ENCODE measurements around the gene RBM18.

Gene RBM18

DNA sequence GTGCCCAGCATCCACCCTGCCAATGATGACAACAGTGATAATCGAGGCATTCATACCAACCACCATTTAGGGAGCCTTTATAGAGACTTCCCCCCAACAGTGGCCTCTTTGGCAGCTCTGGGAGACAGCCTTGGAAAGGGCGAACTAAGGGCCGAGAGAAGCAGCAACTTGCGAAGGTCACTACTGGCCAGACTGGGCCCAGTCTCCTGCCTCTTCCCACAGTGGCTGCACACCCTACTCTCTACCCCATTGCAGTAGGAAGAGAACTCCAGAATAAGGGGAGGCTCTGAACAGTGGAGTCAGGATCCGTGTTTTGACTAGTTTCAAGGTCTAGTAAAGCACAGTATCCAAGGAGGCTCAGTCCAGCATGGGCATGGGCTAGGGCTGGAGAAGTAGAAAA lies 41.2 kb downstream of the RBM18 start:
- DNase-seq (ENCODE audit: low read depth in 2 of 3, low spot score in 2 of 3), result no peak

DNA sequence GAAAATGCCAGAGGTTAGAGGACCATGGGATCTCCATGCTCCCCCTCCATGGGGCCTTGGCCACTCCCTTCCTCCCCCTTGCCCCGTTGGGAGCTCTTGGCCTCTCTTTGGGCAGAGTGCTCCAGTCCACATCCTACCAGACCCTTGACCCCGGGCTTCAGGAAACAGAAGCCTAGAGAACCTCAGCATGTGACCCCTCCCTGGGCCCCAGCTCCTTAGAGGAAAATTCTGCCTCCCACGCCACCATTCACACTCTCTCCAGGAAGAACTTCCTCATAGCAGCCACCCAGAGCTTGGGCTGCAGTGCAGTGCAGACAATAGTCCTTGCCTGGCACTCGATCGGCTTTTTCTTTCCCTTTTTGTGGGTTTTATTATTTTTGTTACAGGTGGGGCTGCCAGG lies 41.8 kb downstream of the RBM18 start:
- no peak for DNase-seq (ENCODE audit: low read depth in 2 of 3, low spot score in 2 of 3)

DNA sequence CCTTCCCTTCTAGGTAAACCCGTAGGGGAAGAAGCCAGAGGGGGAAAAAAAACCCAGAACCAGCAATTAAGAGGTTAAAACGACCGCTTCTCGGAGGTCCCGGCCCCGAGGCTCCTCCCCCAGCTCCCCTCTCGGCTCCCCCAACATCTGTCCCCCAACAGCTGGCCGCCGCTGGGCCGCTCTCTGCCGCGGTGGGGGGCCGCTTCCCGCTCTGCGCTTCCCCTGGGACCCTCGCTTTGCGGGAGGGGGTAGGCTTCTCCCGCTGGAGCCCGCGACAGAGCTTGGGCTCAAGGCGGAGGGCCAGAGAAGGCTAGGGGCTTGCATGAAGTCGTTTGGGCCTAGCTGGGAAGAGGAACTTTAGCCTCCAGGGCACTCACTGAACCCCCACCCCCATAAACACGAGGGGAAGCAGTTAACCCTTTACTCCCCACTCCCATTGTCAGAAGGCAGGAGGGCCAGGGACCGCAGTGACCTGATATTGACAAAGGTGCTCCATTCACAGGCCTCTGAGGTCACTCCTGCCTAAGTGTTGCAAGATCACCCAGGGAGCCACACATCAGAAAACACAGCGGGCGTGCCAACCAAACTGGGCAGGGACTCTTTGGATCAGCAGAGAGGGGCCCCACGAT lies 43.3 kb downstream of the RBM18 start:
- DNase-seq (ENCODE audit: low read depth in 2 of 3, low spot score in 2 of 3), result no peak

DNA sequence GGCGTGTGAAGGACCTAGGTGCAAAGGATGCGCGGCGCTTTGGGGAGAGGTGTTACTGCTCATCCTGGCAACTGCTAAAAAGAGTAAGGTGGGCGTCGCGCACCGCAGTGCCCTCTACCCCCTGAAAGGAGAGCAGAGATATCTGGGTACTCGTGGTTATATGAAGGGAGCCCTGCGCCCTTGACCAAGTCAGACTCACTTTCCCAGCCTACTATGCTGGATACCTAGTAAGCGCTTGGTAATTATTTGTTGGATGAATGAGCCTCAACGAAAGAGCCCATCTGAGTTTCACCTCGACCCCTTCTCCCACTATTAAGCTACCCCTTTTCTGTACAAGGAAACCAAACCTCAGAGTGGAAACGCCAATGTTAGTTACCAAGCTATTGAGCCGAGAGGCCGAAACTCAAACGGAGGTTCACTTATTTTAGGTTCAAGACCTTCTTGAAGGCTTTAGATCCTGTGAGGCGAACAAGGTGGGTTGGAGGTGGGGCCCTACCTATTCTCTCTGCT lies 43.9 kb downstream of the RBM18 start:
- no peak for DNase-seq (ENCODE audit: low read depth in 2 of 3, low spot score in 2 of 3)

DNA sequence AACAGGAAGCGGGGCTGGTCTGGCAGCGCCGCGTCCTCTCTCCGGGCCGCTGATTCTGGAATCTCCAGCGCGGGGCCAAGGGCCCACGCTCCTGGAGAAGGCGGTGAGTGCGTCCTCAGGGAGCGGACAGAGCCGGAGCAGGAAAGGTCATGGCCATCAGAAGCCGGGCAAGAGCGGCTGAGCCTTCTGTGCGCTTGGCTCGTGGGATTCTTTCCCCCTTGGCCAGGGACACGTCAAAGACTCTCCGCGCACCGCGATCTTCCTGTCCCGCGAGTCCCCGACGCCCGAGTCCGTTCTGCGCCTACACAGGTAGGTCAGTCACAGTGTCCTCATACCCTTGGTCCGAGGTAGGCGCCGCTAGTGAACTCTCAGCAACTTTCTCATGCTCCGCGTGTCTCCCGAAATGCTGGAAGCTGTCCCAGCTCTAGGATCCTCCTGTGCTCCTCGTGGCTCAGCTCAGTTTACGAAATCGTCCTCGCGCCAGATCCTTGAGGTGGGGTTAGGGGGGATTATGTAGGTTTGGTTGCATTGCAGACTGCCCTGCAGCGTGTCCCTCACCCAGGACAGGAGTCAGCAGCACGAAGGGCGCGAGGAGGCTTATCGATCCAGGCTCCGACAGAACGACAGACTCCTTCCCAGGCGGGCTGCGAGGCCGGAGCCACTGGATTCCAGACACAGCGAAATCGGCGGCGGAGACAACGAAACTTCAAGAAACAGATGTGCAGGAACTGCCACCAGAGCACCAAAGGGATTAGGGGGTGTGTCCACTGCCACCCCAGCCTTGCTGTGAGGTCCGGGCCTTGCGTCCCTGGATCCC lies 44.6 kb downstream of the RBM18 start:
- DNase-seq (ENCODE audit: low read depth in 2 of 3, low spot score in 2 of 3), result no peak

DNA sequence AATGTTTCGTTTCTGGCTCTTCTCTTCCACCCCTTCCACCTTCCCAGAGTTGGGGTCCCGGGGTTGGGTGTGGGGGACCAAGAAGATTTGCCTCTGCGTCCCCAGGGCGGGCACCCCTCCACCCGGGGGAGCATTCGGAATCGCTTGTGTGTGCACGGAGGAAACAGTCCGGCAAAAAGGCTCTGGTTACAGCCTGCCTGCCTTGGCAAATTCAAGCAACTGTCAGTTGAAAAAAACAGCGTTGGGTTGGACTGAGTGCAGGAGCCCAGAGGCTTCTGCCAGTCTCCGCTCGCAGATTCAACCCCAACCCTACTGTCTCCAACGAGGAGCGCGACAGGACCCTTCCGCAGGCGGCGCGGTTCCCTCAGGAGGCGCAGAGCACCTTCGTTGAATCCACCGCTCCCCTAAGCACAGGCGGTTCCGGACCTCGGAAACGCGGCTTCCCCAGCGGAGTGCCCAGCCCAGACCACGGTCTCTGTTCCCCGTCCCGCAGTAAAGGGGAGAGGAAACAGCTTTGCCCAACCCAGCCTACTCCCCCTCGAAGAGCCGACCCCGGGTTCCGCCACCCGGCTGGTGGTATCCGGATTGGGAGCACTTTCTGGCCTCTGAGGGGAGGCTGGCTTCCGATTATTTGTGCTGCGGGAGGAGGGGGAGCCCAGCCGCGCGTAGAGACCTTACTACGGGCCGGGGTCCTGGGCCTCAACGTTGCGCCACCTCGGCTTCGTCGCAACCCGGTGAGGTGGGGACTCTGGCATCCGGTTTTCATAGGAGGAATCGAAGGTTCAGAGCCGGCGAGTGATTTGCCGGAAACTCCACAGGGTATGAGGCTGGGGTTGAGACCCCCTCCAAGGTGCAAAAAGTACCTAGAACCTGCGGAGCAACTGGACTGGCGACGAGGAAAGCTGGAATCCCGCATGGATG lies 45.4 kb downstream of the RBM18 start:
- no peak for DNase-seq (ENCODE audit: low read depth in 2 of 3, low spot score in 2 of 3)

DNA sequence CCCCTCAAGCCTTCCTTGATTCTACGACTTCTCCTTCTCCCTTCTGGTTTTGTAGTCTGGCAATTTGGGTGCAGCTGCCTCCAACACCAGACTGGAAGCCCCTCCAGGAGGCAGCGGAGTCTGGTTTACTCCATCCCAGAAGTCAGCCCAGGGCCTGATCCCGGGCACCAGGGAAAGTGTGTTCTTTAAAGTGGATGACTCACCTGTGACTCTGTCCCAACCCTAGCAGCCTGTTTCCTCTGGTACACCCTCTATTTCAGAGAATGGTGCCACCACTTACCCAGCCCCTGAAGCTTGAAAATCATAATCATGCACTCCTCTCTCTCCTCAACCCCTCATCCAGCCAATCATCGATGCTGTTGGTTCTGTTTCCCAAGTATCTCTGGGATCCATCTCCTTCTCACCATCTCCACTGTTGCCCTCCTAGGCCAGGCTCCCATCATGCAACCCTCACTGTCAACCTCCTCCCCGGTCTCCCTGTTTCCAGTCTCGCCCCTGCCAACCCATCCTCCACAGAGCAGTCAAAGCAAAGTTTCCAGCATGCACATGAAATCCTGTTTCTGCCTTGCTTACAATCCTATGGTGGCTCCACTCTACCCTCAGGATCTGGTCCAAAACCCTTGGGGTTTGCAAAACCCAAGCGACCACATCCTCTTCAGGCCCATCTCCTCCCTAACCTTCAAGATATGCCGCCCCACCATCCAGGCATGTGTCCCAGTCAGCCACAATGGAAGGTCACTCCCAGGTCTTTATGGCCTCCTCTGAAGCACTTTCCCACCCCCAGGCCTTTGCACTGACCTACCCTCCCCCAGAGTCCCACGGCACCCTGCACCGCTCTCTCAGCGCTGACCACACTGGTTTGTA lies 46.3 kb downstream of the RBM18 start:
- no peak for DNase-seq (ENCODE audit: low read depth in 2 of 3, low spot score in 2 of 3)

DNA sequence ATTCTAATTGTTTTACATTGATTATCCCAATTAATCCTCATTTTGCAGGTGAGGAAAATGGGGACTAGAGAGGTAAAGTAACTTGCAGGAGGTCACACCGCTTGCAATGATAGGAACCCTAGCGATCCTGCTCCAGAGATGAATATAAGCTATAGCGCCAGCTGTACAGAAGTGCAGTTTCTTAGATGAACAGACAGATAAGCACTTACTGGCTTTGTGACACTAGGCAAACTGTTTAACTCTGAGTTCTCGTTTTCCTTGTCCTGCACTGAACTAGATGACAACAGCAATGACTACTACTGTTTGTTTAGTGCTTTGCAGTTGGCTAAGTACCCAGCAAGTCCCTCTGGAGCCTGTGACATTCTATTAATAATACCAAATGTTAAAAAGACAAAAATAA lies 47.0 kb downstream of the RBM18 start:
- DNase-seq (ENCODE audit: low read depth in 2 of 3, low spot score in 2 of 3), result no peak

DNA sequence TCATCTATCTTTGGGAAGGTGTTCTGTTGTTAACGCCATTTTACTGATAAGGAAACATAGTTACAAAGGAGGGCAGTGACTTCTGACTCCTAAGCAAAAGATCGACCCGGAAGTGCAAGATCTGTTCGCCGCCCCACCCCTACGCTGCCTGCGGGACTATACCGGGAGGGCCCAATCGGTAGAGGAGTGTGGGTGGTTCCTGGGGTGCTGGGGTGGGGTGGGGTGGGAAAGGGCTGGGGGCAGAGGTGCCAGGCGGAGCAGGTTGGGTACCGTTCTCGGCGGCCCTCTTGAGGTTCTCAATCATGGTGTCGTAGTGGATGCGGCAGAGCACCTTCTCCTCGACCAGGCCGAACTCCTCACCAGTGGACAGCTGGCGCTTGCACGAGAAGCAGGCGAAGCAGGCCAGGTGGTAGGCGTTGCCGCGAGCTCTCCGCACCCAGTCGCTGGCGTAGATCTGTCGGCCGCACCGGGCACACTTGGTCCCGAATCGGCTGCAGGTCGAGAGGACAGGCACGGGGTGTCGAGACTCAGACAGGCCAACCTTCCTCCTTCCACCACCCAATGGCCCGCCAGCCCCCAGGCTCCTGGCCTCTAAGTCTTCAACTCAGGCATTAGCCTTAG lies 47.7 kb downstream of the RBM18 start:
- DNase-seq (ENCODE audit: low read depth in 2 of 3, low spot score in 2 of 3), result no peak

DNA sequence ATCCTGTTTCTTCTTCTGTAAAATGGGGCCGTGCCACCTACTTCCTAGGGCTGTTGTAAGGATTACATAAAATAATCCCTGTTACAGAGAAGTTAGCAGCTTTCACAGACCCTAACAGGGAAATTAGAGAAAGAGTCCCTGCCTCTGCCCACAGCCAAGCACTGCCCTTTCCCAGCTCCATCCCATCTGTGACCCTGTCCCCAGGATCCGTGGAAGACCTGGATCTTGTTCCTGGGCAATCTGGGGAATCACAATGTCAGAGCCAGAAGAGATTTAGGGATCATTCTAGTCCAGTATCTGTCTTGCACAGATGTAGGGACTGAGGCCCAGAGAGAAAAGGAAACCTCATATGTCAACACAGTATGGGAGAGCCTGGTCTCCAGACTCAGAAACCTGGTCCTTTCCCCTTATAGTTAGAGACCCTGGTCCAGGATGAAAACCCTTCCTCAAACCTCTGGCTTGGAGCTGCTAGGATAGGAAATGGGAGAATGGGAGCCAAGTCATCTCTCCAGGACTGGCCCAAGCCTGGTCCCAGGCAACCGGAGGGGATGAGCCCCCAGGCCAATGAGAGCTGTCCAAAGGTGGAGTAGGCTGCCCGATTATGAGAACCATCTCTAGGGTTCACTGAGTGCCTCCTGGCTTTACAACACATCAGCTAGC lies 48.4 kb downstream of the RBM18 start:
- DNase-seq (ENCODE audit: low read depth in 2 of 3, low spot score in 2 of 3), result no peak

DNA sequence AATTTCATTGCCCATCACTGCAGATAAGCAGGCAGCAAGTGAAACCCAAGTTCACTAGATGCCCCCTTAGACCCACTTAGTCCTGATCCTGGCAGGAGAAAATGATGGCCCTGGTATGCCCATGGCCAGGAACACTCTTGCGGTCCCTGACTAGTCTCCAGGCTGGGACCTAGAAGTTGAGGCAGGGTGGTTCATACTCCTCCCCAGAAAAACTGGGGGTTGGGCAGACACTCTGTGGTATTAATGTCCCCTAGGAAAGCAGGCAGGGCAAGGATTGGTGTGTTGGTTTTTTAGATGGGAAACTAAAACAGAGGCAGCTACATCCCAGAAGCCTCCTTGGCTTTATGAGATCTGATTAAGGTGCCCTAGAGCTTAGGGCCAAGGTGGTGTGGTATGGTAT lies 49.0 kb downstream of the RBM18 start:
- no peak for DNase-seq (ENCODE audit: low read depth in 2 of 3, low spot score in 2 of 3)

DNA sequence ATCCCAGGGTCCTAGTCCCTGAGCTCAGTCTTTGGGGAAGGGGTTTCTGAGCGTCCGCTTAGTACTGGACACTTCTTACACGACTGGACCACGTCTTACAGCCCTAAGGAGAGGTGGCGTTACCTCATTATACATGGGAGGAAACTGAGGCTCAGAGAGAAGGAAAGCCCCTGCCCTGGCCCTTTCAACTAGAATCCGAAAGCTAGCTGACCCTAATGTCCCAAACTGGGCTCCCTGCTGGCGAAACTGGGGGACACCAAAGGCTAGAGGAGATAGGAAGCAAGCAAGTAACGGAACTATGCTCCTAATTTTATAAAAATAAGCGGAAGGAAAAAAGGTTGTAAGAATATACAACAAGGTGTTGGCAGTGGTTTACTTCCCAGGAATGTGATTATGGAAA lies 50.1 kb downstream of the RBM18 start:
- DNase-seq (ENCODE audit: low read depth in 2 of 3, low spot score in 2 of 3), result no peak

DNA sequence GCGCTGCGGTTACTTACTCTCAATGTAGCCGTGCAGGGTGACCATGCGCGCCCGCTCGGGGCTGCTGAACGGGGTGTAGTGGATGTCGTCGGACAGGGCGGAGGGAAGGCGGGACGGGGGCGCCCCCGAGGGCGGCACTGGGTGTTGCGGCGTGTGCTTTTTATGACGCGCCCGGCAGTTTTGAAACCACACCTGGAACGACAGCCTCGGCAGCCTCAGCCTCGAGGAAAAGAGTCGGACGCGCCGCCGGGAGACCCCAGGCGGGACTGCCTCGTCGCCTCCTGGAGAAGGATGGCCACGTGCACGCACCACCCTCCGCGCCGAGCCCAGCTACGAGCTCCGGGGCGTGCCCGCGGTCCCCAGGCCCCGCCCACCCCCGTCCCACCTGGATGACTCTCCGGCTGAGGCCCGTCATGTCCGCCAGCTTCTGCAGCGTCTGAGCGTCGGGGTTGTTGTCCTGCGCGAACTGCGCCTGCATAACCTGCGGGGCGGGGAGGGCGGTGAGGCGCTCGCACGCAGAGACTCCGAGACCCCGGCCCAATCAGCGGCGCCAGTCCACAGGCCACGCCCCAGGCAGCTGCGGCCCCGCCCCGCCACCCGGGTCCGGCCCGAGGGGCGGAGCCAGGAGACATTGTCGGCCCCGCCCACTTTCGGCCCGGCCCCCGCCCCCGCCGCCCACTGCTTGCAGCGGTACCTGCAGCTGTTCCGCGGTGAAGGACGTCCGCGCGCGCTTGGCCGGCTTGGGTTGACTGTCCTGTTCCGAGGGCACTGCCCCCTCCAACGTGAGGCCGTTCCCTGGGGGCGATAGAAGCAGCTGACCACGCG lies 50.8 kb downstream of the RBM18 start:
- DNase-seq (ENCODE audit: low read depth in 2 of 3, low spot score in 2 of 3), result no peak

DNA sequence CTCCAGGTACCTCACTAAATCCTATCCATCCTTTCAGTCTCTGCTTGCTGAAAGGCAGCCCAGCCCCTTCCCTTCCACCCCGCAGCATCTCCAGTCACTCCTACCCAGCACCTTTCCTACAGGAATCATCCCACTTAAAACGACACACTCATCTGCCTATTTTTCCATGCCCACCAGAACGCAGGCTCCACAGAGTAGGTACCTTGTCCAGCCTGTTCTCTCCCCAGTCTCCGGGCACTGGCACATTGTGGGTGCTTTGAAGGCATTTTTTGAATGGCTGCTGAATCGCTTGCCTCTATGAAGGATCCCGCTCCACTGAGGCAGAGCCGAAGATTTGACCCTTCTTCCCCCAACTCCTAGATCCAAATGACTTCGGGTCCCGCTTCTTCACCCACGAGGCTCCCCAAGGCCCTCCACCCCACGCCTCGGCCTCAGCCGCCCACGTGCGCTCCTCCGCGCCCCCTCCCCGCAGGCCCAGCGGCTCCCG lies 51.5 kb downstream of the RBM18 start:
- DNase-seq (ENCODE audit: low read depth in 2 of 3, low spot score in 2 of 3), result no peak

DNA sequence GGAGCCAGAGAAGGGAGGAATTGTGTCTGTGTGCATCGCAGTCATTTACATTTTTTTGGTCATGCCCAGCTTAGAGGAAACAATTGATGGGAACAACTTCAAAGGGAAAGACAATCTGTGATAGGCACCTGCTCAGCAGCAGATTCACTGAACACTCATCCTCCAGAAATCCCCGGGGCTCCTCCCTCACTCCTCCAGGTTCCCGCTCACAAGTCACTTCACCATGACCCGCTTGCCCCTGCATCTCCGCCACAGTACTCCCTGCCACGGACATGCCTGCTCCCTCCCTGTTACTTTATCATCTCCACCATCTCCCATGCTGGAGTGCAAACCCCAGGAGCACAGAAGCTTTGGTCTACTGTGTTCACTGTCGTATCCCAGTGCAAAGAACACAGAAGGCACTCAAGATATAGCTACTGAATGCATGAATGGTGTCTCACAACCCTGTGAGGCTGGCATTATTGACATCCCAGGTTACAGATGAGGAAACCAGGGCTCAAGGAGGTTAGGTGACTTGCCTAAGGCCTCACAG lies 52.1 kb downstream of the RBM18 start:
- no peak for DNase-seq (ENCODE audit: low read depth in 2 of 3, low spot score in 2 of 3)

DNA sequence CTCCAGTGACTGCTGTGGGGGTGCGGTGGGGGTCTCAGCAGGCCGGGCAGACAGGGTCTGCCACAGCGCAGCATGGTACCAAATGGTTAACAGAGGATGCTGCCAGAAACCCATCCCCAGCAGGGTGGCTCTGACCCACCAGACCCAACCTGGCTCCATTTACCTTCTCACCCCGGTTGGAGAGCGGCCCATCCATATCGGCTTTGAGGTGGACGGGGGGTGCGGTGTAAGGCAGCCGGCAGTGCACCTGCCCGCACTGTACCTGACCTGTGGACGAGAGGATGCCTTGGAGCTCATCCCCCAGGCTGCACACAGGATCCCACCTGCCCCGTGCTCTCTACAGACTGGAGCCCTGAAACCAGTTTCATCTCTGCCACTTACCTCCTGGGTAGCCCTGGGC lies 55.2 kb downstream of the RBM18 start:
- DNase-seq (ENCODE audit: low read depth in 2 of 3, low spot score in 2 of 3), result no peak

DNA sequence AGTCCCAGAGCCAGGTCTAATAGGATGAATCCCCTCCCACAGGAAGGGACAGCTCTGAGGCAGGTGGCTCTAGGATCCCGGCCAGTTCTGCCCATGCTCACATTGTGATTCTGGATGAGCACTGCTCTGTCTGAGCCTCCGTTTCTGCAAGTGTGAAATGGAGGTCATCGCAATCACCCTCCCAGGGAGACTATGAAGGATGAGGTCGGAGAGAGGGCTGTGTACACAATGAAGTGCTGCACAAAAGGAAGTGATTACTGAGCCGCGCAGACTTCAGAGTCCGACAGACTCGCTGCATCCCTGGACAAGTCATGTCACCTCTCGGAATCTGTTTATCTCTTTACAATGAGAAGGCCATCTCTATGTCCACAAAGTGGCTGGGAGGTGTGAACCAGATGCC lies 57.5 kb downstream of the RBM18 start:
- DNase-seq (ENCODE audit: low read depth in 2 of 3, low spot score in 2 of 3), result no peak

Data from activated CD8-positive, alpha-beta memory T cell treated with anti-CD3 and anti-CD28 coated beads for 48 hours (primary cell).